IPS-18a (cell line): ENCODE results near the gene ERMARD.
A peak's percentile ranks its signal among the peaks of the same experiment; 100 is the strongest.

ENCODE experiments used
- H3K27ac ChIP-seq: one replicate; pipeline ENCODE4 v1.5.1; 2013; ENCODE audit warnings: low read length
- H3K27me3 ChIP-seq: one replicate; pipeline ENCODE4 v1.6.1; 2013; ENCODE audit warnings: mild to moderate bottlenecking, low read length; ENCODE audit not compliant: control insufficient read depth, insufficient read depth
- H3K36me3 ChIP-seq: one replicate; pipeline ENCODE4 v1.6.1; 2013; ENCODE audit warnings: low read depth, low read length; ENCODE audit not compliant: control insufficient read depth
- H3K4me1 ChIP-seq: one replicate; pipeline ENCODE4 v1.6.1; 2013; ENCODE audit warnings: low read depth, low read length; ENCODE audit not compliant: control insufficient read depth
- H3K4me3 ChIP-seq: one replicate; pipeline ENCODE4 v1.5.1; 2013; ENCODE audit warnings: low read length
- H3K9ac ChIP-seq: one replicate; pipeline ENCODE4 v1.6.1; 2013; ENCODE audit warnings: mild to moderate bottlenecking, low read length, moderate library complexity
- H3K9me3 ChIP-seq: one replicate; pipeline ENCODE4 v1.6.1; 2013; ENCODE audit warnings: low read depth, low read length; ENCODE audit not compliant: control insufficient read depth

The ERMARD gene

GRCh38 chr6:169722362-169723199 lies 28.8 kb upstream of the ERMARD start:
- H3K36me3 ChIP-seq: no peaks in the 10 kb centered on the region
- no peaks in the 10 kb centered on the region for H3K9me3 ChIP-seq
- peaks cover 11% of the 10 kb centered on the region for H3K27me3 ChIP-seq
- H3K4me3 ChIP-seq: peak overlapping the region; percentile 93
- H3K27ac ChIP-seq: no peak overlapping the region
- peak overlapping the region; percentile 62 for H3K9ac ChIP-seq
- peaks cover 14% of the 10 kb centered on the region for H3K4me1 ChIP-seq

- H3K27ac ChIP-seq: no peak overlapping the region
- H3K27me3 ChIP-seq: peaks cover 11% of the 10 kb centered on the region
- H3K4me1 ChIP-seq: peaks cover 14% of the 10 kb centered on the region
- H3K36me3 ChIP-seq: no peaks in the 10 kb centered on the region
- H3K9me3 ChIP-seq: no peaks in the 10 kb centered on the region
- H3K9ac ChIP-seq: peak overlapping the region; percentile 62
- H3K4me3 ChIP-seq: peak overlapping the region; percentile 93
Measured at GRCh38 chr6:169723200-169723909, 28.1 kb upstream of the ERMARD start.

GRCh38 chr6:169723991-169724493 lies 27.4 kb upstream of the ERMARD start:
- H3K36me3 ChIP-seq: no peaks in the 10 kb centered on the region

GRCh38 chr6:169724494-169725124 lies 26.8 kb upstream of the ERMARD start, which contains the start of gene PHF10:
Gene PHF10, minus strand, starts transcription at chr6:169724500. Its CDS starts 569 bp downstream, at chr6:169723931.
- H3K27me3 ChIP-seq: peaks cover 11% of the 10 kb centered on the region
- peak within 1 kb of the TSS; percentile 96 for H3K9ac ChIP-seq
- H3K4me3 ChIP-seq: peak within 1 kb of the TSS; percentile 93
- H3K36me3 ChIP-seq: no peaks in the 10 kb centered on the region
- peaks cover 14% of the 10 kb centered on the region for H3K4me1 ChIP-seq
- H3K27ac ChIP-seq: peak within 1 kb of the TSS; percentile 75
- no peaks in the 10 kb centered on the region for H3K9me3 ChIP-seq

More at GRCh38 chr6:169723991-169724493, 27.4 kb upstream of the ERMARD start:
- Histone ChIP-seq H3K27ac (no peak overlapping the region), H3K9ac (no peak overlapping the region), H3K4me1 (peaks cover 14% of the 10 kb centered on the region), H3K9me3 (no peaks in the 10 kb centered on the region), H3K4me3 (no peak overlapping the region), H3K27me3 (peaks cover 11% of the 10 kb centered on the region)

- H3K27ac ChIP-seq: peak overlapping the region; percentile 75
- H3K9ac ChIP-seq: peak overlapping the region; percentile 96
- no peaks in the 10 kb centered on the region for H3K36me3 ChIP-seq
- H3K4me3 ChIP-seq: peak overlapping the region; percentile 87
- H3K27me3 ChIP-seq: peaks cover 11% of the 10 kb centered on the region
- H3K4me1 ChIP-seq: peaks cover 14% of the 10 kb centered on the region
- H3K9me3 ChIP-seq: no peaks in the 10 kb centered on the region
Measured at GRCh38 chr6:169725125-169726048, 26.0 kb upstream of the ERMARD start.

GRCh38 chr6:169726049-169726400 lies 25.4 kb upstream of the ERMARD start:
- Histone ChIP-seq H3K9ac (peak overlapping the region; percentile 96), H3K9me3 (no peaks in the 10 kb centered on the region), H3K36me3 (no peaks in the 10 kb centered on the region), H3K4me1 (peaks cover 14% of the 10 kb centered on the region), H3K27ac (no peak overlapping the region), H3K27me3 (peaks cover 11% of the 10 kb centered on the region), H3K4me3 (peak overlapping the region; percentile 87)

- no peaks in the 10 kb centered on the region for H3K9me3 ChIP-seq
- H3K4me3 ChIP-seq: no peak overlapping the region
Measured at GRCh38 chr6:169726963-169727362, 24.5 kb upstream of the ERMARD start.

GRCh38 chr6:169729961-169730360 lies 21.5 kb upstream of the ERMARD start:
- H3K4me1 ChIP-seq: peaks cover 5% of the 10 kb centered on the region
- no peak overlapping the region for H3K4me3 ChIP-seq
- no peak overlapping the region for H3K9ac ChIP-seq
- no peaks in the 10 kb centered on the region for H3K9me3 ChIP-seq
- H3K27me3 ChIP-seq: no peaks in the 10 kb centered on the region
- no peaks in the 10 kb centered on the region for H3K36me3 ChIP-seq
- no peak overlapping the region for H3K27ac ChIP-seq

More at GRCh38 chr6:169726963-169727362, 24.5 kb upstream of the ERMARD start:
- Histone ChIP-seq H3K4me1 (peaks cover 12% of the 10 kb centered on the region), H3K27me3 (peaks cover 11% of the 10 kb centered on the region), H3K27ac (no peak overlapping the region), H3K9ac (no peak overlapping the region), H3K36me3 (no peaks in the 10 kb centered on the region)

- H3K36me3 ChIP-seq: no peaks in the 10 kb centered on the region
- H3K9me3 ChIP-seq: no peaks in the 10 kb centered on the region
- no peaks in the 10 kb centered on the region for H3K4me1 ChIP-seq
- no peaks in the 10 kb centered on the region for H3K27me3 ChIP-seq
- no peak overlapping the region for H3K9ac ChIP-seq
- no peak overlapping the region for H3K4me3 ChIP-seq
- no peak overlapping the region for H3K27ac ChIP-seq
Measured at GRCh38 chr6:169738204-169738975, 13.0 kb upstream of the ERMARD start.

- H3K27ac ChIP-seq: no peak overlapping the region
- no peaks in the 10 kb centered on the region for H3K9me3 ChIP-seq
- H3K36me3 ChIP-seq: no peaks in the 10 kb centered on the region
- no peak overlapping the region for H3K9ac ChIP-seq
- H3K4me1 ChIP-seq: no peaks in the 10 kb centered on the region
- no peaks in the 10 kb centered on the region for H3K27me3 ChIP-seq
- no peak overlapping the region for H3K4me3 ChIP-seq
Measured at GRCh38 chr6:169738976-169739529, 12.4 kb upstream of the ERMARD start.
